ENCODE measurements around the gene SDHA.
"Not testable (repeated sequence)": the region's sequence is repeated elsewhere in the genome, so short reads cannot be mapped to it uniquely, and the experiment has no call there.

The SDHA gene

DNA sequence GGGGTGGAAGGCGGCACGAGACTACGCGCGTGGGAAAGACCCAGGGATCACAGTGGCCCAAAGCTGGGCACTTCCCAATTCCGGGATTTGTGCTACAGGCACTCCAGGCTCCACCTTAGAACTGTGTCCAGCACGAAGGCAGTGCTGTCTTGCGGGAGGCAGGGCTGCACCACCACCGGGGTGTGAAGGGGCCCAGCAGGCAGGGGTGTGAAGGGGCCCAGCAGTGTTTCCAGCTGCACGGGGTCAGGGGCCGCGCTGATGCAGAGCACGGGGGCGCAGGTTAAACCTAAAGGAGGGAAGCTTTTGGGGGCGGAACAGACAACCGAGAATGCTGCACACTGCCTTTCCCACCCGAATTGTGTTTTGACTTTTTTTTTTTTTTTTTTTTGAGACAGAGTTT lies 52.2 kb downstream of the SDHA start:
- no peak for TF ChIP-seq ZFX (IDR thresholded peaks at IDR 0.05; ENCODE audit: borderline replicate concordance)
- TF ChIP-seq, protein P1, sequence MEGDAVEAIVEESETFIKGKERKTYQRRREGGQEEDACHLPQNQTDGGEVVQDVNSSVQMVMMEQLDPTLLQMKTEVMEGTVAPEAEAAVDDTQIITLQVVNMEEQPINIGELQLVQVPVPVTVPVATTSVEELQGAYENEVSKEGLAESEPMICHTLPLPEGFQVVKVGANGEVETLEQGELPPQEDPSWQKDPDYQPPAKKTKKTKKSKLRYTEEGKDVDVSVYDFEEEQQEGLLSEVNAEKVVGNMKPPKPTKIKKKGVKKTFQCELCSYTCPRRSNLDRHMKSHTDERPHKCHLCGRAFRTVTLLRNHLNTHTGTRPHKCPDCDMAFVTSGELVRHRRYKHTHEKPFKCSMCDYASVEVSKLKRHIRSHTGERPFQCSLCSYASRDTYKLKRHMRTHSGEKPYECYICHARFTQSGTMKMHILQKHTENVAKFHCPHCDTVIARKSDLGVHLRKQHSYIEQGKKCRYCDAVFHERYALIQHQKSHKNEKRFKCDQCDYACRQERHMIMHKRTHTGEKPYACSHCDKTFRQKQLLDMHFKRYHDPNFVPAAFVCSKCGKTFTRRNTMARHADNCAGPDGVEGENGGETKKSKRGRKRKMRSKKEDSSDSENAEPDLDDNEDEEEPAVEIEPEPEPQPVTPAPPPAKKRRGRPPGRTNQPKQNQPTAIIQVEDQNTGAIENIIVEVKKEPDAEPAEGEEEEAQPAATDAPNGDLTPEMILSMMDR (IDR thresholded peaks at IDR 0.05), result no peak

DNA sequence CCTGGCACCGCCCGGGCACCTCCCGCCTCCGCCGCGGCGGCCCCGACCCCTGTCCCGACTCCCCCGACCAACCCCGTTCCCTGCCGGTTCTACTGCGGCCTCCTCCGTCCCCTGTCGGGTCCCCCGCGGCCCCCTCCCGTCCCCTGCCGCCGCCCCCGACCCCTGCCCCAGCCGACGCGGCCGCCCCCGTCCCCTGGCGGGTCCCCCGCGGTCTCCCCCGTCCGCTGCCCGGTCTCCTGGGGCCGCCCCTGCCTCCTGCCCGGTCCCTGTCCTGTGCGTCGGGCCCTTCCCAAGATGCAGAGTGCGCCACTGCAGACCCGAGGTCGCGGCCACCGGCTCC lies 53.7 kb downstream of the SDHA start:
- H3K27ac ChIP-seq, result peak overlapping the region; percentile 77

More for the DNA sequence above, 52.2 kb downstream of the SDHA start:
- peak overlapping the region; percentile 77 for H3K27ac ChIP-seq

GRCh38 chr5:273091-273490 lies 55.0 kb downstream of the SDHA start:
- H3K27ac ChIP-seq, result not testable (repeated sequence)

DNA sequence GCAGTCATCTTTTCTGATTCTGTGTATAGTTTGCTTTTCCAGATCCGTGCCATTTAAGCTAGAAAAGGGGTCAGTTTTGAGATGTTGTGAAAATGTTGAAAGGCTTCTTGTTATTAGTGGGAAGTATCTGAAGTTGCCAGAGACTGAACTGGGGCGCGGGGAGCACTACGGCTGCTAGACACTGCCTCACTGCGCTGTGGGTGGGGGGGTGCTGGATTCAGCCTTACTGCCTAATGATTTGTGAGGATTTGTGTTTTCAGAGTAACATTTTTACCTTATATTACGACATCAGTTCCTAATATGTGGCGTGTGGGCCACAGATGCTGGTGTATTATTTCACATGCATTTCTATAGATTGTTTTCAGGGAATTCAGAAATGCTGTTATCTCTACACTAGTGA lies 55.4 kb downstream of the SDHA start:
- H3K27ac ChIP-seq, result not testable (repeated sequence)

- H3K27ac ChIP-seq, result not testable (repeated sequence)
These were observed 56.2 kb downstream of the SDHA start for GRCh38 chr5:274346-274745.

DNA sequence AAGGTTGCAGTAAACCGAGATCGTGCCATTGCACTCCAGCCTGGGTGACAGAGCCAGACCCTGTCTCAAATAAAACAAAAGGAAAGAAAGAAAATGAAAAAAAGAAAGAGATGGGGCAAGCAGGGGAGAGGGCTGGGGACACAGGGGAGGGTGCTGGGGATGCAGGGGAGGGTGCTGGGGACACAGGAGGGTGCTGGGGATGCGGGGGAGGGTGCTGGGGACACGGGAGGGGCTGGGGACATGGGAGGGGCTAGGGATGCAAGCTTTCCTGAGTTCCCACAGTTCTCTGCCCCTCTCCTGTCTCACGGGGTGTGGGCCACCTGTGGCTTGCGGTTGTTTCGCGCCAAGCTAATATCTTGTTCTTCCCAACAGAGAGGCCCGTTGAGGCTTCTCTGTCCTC lies 60.5 kb downstream of the SDHA start:
- no peak overlapping the region for H3K27ac ChIP-seq
- TF ChIP-seq ZFX (IDR thresholded peaks at IDR 0.05; ENCODE audit: borderline replicate concordance), result no peak
- TF ChIP-seq, protein P1 (IDR thresholded peaks at IDR 0.05), result no peak

DNA sequence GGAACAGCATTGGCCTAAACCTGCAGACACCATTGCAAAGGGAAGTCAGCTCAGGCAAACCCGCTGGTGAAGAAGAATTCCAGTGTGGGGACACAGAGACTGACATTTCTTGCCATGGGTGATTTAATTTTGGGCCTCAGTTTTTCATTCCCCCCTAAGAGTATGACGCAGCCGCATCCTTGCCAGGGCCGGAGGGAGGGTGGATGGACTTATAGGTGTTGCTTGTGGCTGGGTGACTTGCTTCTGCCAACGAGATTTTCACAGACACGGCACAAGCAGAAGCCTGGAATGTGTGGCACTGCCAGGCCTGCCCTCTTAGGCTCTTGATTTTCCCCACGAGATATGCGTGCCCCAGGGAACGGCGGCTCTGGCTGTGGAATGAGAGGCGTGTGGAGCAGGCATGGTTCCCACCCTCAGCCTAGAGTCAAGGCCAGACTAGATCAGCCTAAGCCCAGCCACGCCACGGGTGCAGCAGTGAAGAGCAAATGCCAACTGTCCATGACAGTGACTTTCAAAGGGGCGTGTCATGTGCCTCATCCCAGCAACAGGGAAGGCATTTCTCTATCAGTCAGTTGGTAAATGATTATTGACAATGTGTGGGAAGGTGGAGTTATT lies 61.0 kb downstream of the SDHA start:
- H3K27ac ChIP-seq, result not testable (repeated sequence)

GRCh38 chr5:285991-286557 lies 68.0 kb downstream of the SDHA start:
- no peak overlapping the region for H3K27ac ChIP-seq
- TF ChIP-seq ZFX (IDR thresholded peaks at IDR 0.05; ENCODE audit: borderline replicate concordance), result no peak
- TF ChIP-seq, protein P1 (IDR thresholded peaks at IDR 0.05), result no peak

- H3K27ac ChIP-seq, result not testable (repeated sequence)
These were observed 72.1 kb downstream of the SDHA start for GRCh38 chr5:290200-290599.

DNA sequence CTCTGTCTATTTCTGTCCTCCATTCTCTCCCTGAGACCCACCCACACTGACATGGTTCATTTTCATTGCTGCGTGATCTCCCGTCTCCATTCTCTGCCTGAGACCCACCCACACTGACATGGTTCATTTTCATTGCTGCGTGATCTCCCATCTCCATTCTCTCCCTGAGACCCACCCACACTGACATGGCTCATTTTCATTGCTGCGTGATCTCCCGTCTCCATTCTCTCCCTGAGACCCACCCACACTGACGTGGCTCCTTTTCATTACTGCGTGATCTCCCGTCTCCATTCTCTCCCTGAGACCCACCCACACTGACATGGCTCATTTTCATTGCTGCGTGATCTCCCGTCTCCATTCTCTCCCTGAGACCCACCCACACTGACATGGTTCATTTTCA lies 73.2 kb downstream of the SDHA start:
- not testable (repeated sequence) for H3K27ac ChIP-seq

DNA sequence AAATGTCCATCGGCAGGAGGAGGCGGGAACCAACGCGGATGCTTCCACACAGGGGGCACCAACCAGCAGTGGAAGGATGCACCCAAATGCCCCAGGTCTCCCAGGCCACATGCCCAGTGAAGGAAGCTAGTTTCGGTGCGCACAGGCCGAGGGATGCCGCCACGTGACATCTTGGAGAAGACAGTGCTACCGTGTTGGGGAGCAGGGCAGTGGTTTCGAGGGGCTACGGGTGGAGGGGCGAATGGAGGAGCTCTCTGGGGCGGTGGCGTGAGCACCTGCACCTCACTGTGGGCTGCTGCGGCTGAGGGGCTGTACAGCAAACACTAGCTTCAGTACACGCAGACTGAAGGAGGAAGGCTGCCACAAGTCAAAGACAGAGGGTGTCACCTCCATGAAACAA lies 76.7 kb downstream of the SDHA start:
- H3K27ac ChIP-seq, result not testable (repeated sequence)

DNA sequence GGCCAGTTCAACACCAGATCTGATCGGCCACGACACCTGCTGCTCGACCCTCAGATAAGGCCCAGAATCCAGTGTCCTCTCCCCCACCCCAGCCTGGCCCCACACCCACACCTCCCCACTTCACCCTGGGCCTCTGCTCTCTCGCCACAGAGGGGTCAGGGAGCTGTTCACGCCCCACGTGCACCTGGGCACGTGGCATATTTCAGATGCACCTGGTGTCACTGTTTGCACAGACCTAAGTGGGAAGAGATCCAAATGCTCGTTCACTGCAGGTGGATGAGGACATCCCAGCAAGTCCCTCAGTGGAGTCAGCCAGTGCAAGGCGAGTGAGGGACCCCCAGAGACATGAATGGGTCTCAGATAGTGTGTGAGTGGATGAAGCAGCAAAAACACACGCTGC lies 78.1 kb downstream of the SDHA start:
- H3K27ac ChIP-seq, result not testable (repeated sequence)

- not testable (repeated sequence) for H3K27ac ChIP-seq
These were observed 78.8 kb downstream of the SDHA start for GRCh38 chr5:296954-297353.

DNA sequence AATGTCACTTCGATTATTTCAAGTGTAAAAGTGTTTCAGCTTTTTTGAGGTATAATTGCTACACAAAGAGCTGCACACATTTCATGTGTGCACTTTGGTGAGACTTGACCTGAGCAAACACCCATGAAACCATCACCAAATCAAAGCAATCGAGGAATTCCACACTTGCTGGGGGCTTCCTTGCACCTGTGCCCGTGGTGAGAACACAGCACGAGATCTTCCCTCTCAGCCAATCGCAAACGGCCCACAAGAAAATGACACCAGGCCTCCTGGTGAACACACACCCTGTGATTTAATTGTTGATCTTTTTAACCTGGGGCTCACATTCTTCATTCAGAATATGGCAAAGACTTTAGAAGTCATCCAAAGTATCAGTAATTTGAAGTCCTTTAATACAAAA lies 79.3 kb downstream of the SDHA start:
- H3K27ac ChIP-seq, result not testable (repeated sequence)

DNA sequence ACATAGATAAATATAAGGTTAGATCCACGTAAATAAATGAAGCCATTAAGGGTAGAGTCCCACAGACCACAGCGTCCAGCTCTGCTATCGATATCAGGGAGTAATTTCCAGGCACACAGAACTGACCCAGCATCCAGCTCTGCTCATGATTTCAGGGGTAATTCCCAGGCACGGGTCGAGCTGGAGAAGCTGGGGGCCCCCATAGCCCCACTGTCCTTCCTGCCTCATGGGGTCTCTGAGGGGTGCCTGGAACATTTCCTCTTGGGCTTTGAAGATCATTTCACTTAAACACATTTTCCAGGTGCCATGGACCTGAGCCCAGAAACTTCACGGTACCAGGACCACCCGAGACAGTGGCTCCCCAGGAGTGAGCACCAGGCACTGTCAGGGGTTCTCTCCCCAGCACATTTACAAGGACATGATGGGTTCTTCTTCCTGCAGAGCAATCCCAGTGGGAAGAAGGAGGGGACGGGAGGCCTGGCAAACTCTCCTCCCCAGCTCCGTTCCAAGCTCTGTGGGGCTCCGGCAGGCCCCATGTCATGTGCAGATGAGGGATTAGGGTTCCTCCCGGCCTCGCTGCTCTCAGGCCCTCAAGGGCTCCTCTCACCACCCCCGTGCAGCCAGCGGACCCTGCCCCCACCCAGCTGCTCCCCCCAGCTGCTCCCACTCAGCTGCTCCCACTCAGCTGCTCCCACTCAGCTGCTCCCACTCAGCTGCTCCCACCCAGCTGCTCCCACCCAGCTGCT lies 80.0 kb downstream of the SDHA start:
- H3K27ac ChIP-seq, result not testable (repeated sequence)

Data from 22Rv1 (cell line).